SK-N-SH treated with all-trans-retinoic acid at 6 μM for 48 hours (cell line): Measurements from ENCODE around the gene ADH1A.

ENCODE experiments used
- ATAC-seq: fragments of 200-7000 bp; cut with Tn5 transposase; 3 replicates; pipeline ENCODE4 v1.9.1; 2020; ENCODE audit warnings: mild to moderate bottlenecking, moderate library complexity
- ARNTL ChIP-seq: fragments of 450-650 bp; formaldehyde crosslinking; IDR thresholded peaks from 2 replicates; pipeline ENCODE4 v1.5.0; 2020; ENCODE audit warnings: low read depth, mild to moderate bottlenecking, moderate library complexity, borderline replicate concordance
- BACH2 ChIP-seq: fragments of 250-450 bp; sonication (Bioruptor Pico); IDR thresholded peaks from 2 replicates; pipeline ENCODE4 v1.9.0; 2021; ENCODE audit warnings: mild to moderate bottlenecking, borderline replicate concordance
- CSDC2 ChIP-seq: fragments of 250-450 bp; sonication (Bioruptor Pico); IDR thresholded peaks from 2 replicates; pipeline ENCODE4 v1.5.0; 2020; ENCODE audit warnings: mild to moderate bottlenecking, moderate library complexity
- CSRNP3 ChIP-seq: fragments of 250-450 bp; sonication (Bioruptor Pico); IDR thresholded peaks from 2 replicates; pipeline ENCODE4 v1.5.1; 2021; ENCODE audit warnings: mild to moderate bottlenecking, moderate library complexity
- ESRRG ChIP-seq: fragments of 250-450 bp; sonication (Bioruptor Pico); IDR thresholded peaks from 2 replicates; pipeline ENCODE4 v1.6.1; 2021; ENCODE audit warnings: mild to moderate bottlenecking
- GLIS3 ChIP-seq: fragments of 250-450 bp; sonication (Bioruptor Pico); IDR thresholded peaks from 2 replicates; pipeline ENCODE4 v1.5.0; 2020; ENCODE audit warnings: mild to moderate bottlenecking, moderate library complexity
- ISL1 ChIP-seq: fragments of 250-450 bp; sonication (Bioruptor Pico); IDR thresholded peaks from 2 replicates; pipeline ENCODE4 v2.1.2; 2022; ENCODE audit warnings: mild to moderate bottlenecking, moderate library complexity
- RARB ChIP-seq: fragments of 250-450 bp; sonication (Bioruptor Pico); IDR thresholded peaks from 2 replicates; pipeline ENCODE4 v1.8.0; 2021; ENCODE audit warnings: mild to moderate bottlenecking, moderate library complexity
- SNAI2 ChIP-seq: fragments of 250-450 bp; sonication (Bioruptor Pico); IDR thresholded peaks from 2 replicates; pipeline ENCODE4 v1.5.0; 2020; ENCODE audit warnings: mild to moderate bottlenecking, moderate library complexity
- TCF4 ChIP-seq: fragments of 250-450 bp; sonication (Bioruptor Pico); IDR thresholded peaks from 2 replicates; pipeline ENCODE4 v1.8.0; 2021; ENCODE audit warnings: mild to moderate bottlenecking, moderate library complexity, borderline replicate concordance
- TOX ChIP-seq: fragments of 250-450 bp; sonication (Bioruptor Pico); IDR thresholded peaks from 2 replicates; pipeline ENCODE4 v1.8.0; 2021; ENCODE audit warnings: mild to moderate bottlenecking, moderate library complexity, borderline replicate concordance
- TSHZ2 ChIP-seq: fragments of 250-450 bp; sonication (Bioruptor Pico); IDR thresholded peaks from 2 replicates; pipeline ENCODE4 v1.5.0; 2020; ENCODE audit warnings: mild to moderate bottlenecking, moderate library complexity
- ZC3H10 ChIP-seq: fragments of 250-450 bp; sonication (Bioruptor Pico); IDR thresholded peaks from 2 replicates; pipeline ENCODE4 v1.5.1; 2021; ENCODE audit warnings: mild to moderate bottlenecking, moderate library complexity
- ZFP3 ChIP-seq: fragments of 250-450 bp; sonication (Bioruptor Pico); IDR thresholded peaks from 2 replicates; pipeline ENCODE4 v1.5.0; 2020; ENCODE audit warnings: mild to moderate bottlenecking, moderate library complexity
- ZFP30 ChIP-seq: fragments of 450-650 bp; formaldehyde crosslinking; IDR thresholded peaks from 2 replicates; pipeline ENCODE4 v1.5.0; 2022; ENCODE audit warnings: mild to moderate bottlenecking, moderate library complexity
- ZNF565 ChIP-seq: fragments of 450-650 bp; formaldehyde crosslinking; conservative IDR thresholded peaks from 2 replicates; pipeline ENCODE4 v1.5.0; 2020; ENCODE audit warnings: low read depth, mild to moderate bottlenecking, moderate library complexity
- ZNF70 ChIP-seq: fragments of 450-650 bp; formaldehyde crosslinking; IDR thresholded peaks from 2 replicates; pipeline ENCODE4 v1.5.0; 2020; ENCODE audit warnings: mild to moderate bottlenecking, moderate library complexity
- ZNF8 ChIP-seq: fragments of 450-650 bp; formaldehyde crosslinking; IDR thresholded peaks from 2 replicates; pipeline ENCODE4 v1.5.0; 2020; ENCODE audit warnings: mild to moderate bottlenecking, moderate library complexity
- TF ChIP-seq, protein P1 (sequence below): fragments of 250-450 bp; sonication (Bioruptor Pico); IDR thresholded peaks from 2 replicates; pipeline ENCODE4 v1.8.0; 2021; ENCODE audit warnings: low read depth, mild to moderate bottlenecking, moderate library complexity, borderline replicate concordance
- TF ChIP-seq, protein P2 (sequence below): fragments of 250-450 bp; sonication (Bioruptor Pico); IDR thresholded peaks from 2 replicates; pipeline ENCODE4 v1.8.0; 2020; ENCODE audit warnings: mild to moderate bottlenecking, moderate library complexity, borderline replicate concordance
- TF ChIP-seq, protein P3 (sequence below): fragments of 250-450 bp; sonication (Bioruptor Pico); IDR thresholded peaks from 2 replicates; pipeline ENCODE4 v1.5.1; 2020; ENCODE audit warnings: low read depth, mild to moderate bottlenecking, moderate library complexity

Gene ADH1A

GRCh38 chr4:99264927-99265326 lies 25.9 kb downstream of the ADH1A start (continued):
- no peak for TF ChIP-seq ZFP30 (CRISPR knock-in tag)
- TF ChIP-seq, all 23 proteins: peak for 0

DNA sequence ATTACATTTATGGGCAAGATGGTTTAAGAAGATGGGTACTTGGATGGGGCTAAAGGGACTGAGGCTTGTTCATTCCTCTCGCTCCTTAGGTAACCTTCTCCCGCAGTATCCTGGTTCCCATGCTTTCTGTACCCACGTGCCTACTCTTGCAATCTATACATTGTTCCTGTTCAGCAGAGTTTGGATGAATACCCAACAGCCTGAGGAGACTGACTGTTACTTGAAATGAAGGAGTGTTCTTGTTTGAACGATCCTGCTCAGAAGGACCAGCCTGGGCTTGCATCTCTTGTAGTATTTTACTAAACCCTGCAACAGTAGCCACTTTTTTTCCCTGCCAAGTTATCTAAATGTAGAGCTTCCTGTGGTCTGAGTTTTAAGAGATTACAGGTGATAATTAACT lies 38.0 kb downstream of the ADH1A start:
- ATAC-seq, result no peak
- TF ChIP-seq ZC3H10 (CRISPR knock-in tag), result no peak
- no peak for TF ChIP-seq TCF4 (CRISPR knock-in tag)
- TF ChIP-seq ZFP30 (CRISPR knock-in tag), result no peak
- TF ChIP-seq, protein P1, sequence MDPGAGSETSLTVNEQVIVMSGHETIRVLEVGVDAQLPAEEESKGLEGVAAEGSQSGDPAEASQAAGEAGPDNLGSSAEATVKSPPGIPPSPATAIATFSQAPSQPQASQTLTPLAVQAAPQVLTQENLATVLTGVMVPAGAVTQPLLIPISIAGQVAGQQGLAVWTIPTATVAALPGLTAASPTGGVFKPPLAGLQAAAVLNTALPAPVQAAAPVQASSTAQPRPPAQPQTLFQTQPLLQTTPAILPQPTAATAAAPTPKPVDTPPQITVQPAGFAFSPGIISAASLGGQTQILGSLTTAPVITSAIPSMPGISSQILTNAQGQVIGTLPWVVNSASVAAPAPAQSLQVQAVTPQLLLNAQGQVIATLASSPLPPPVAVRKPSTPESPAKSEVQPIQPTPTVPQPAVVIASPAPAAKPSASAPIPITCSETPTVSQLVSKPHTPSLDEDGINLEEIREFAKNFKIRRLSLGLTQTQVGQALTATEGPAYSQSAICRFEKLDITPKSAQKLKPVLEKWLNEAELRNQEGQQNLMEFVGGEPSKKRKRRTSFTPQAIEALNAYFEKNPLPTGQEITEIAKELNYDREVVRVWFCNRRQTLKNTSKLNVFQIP (CRISPR knock-in tag), result no peak
- no peak for TF ChIP-seq BACH2 (CRISPR knock-in tag)
- TF ChIP-seq, protein P2, sequence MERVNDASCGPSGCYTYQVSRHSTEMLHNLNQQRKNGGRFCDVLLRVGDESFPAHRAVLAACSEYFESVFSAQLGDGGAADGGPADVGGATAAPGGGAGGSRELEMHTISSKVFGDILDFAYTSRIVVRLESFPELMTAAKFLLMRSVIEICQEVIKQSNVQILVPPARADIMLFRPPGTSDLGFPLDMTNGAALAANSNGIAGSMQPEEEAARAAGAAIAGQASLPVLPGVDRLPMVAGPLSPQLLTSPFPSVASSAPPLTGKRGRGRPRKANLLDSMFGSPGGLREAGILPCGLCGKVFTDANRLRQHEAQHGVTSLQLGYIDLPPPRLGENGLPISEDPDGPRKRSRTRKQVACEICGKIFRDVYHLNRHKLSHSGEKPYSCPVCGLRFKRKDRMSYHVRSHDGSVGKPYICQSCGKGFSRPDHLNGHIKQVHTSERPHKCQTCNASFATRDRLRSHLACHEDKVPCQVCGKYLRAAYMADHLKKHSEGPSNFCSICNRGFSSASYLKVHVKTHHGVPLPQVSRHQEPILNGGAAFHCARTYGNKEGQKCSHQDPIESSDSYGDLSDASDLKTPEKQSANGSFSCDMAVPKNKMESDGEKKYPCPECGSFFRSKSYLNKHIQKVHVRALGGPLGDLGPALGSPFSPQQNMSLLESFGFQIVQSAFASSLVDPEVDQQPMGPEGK (CRISPR knock-in tag), result no peak
- no peak for TF ChIP-seq ZNF8 (CRISPR knock-in tag)
- TF ChIP-seq ZNF565 (CRISPR knock-in tag), result no peak
- no peak for TF ChIP-seq TOX
- no peak for TF ChIP-seq GLIS3
- no peak for TF ChIP-seq ARNTL
- TF ChIP-seq RARB, result no peak
- no peak for TF ChIP-seq ZNF70 (CRISPR knock-in tag)
- no peak for TF ChIP-seq ZFP3 (CRISPR knock-in tag)
- no peak for TF ChIP-seq ESRRG (CRISPR knock-in tag)
- TF ChIP-seq, protein P3, sequence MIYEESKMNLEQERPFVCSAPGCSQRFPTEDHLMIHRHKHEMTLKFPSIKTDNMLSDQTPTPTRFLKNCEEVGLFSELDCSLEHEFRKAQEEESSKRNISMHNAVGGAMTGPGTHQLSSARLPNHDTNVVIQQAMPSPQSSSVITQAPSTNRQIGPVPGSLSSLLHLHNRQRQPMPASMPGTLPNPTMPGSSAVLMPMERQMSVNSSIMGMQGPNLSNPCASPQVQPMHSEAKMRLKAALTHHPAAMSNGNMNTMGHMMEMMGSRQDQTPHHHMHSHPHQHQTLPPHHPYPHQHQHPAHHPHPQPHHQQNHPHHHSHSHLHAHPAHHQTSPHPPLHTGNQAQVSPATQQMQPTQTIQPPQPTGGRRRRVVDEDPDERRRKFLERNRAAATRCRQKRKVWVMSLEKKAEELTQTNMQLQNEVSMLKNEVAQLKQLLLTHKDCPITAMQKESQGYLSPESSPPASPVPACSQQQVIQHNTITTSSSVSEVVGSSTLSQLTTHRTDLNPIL (CRISPR knock-in tag), result no peak
- TF ChIP-seq CSRNP3, result no peak

GRCh38 chr4:99248714-99249113 lies 42.1 kb downstream of the ADH1A start:
- TF ChIP-seq TSHZ2, result no peak
- no peak for TF ChIP-seq ZFP30 (CRISPR knock-in tag)
- TF ChIP-seq ZC3H10 (CRISPR knock-in tag), result no peak
- TF ChIP-seq ZNF565 (CRISPR knock-in tag), result no peak
- TF ChIP-seq, protein P1 (CRISPR knock-in tag), result no peak
- TF ChIP-seq ESRRG (CRISPR knock-in tag), result no peak
- no peak for TF ChIP-seq ARNTL
- no peak for TF ChIP-seq RARB
- no peak for TF ChIP-seq ISL1 (CRISPR knock-in tag)
- TF ChIP-seq CSDC2 (CRISPR knock-in tag), result no peak
- no peak for TF ChIP-seq SNAI2 (CRISPR knock-in tag)
- TF ChIP-seq TOX, result no peak
- no peak for TF ChIP-seq ZNF70 (CRISPR knock-in tag)
- ATAC-seq, result no peak
